Dedifferentiated amniotic fluid mesenchymal stem cell (primary cell): ENCODE results near the gene RHOB.
"Not testable (repeated sequence)": the region's sequence is repeated elsewhere in the genome, so short reads cannot be mapped to it uniquely, and the experiment has no call there.

Experiments
- DNase-seq: peaks from one replicate; pipeline ENCODE4 v3.0.0-alpha.2; 2016; ENCODE audit errors: extremely low spot score

Gene RHOB

DNA sequence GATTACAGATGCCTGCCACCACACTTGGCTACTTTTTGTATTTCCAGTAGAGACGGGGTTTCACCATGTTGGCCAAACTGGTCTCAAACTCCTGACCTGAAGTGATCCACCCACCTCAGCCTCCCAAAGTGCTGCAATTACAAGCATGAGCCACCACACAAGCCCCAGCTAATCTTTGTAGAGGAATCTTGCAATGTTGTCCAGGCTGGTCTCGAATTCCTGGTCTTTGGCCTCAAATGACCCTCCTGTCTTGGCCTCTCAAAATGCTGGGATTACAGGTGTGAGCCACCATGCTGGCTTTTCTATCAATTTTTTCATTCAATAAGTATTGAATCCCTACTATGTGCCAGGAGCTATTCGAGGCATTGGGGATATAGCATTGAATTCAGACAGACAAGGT lies 46.2 kb downstream of the RHOB start:
- not testable (repeated sequence) for DNase-seq

DNA sequence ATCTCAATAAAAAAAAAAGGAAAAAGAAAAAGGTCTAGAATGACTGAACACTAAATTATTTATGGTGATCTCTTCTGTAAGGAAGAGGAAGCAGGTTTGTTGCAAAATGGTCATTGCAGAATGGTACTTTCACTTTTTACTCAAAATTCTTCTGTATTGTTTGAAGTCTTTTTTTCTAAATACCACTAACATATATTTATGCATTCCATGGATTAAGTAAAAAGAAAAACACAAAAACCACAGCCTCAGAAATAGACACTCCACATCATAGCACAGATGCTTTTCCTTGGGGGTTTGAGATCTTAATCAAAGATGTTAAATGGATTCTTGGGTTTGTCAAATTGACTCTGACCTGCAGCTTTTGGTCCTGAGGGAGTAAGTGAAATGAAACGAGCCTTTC lies 47.4 kb downstream of the RHOB start:
- peak; percentile 71 for DNase-seq

- peak; percentile 50 for DNase-seq
Measured at GRCh38 chr2:20496076-20496872, 49.4 kb downstream of the RHOB start.

DNA sequence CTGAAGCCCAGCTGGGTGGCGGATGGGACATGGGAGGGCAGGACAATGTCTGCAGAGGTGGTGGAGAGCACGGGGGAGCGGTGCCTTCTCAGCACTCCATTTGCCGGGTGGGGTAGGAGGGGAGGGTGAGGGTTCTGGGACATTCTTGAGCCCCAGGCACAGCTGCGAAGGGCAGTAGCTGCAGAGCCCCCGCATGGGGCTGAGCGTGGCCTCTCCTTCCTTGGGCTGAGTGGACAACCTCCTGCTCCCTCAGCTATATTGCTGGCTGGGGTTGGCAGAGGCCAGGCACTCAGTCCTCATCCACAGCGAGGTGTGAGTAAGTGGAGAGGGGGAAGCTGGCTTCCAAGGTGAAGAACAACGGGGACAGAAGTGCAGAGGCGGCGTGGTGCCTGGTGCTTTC lies 50.1 kb downstream of the RHOB start:
- DNase-seq: no peak
